Stimulated activated CD4-positive, alpha-beta T cell treated with anti-CD3 and anti-CD28 coated beads, TNF-alpha, amount 100 ng/mL, for 48 hours (primary cell): ENCODE data around the gene MRPL41.
A peak's percentile ranks its signal among the peaks of the same experiment; 100 is the strongest.
"Not testable (repeated sequence)": the region's sequence is repeated elsewhere in the genome, so short reads cannot be mapped to it uniquely, and the experiment has no call there.

Source experiments
- DNase-seq, 3 donors: peaks; one replicate each; pipeline ENCODE4 v3.0.0-alpha.2; 2020; ENCODE audit warnings: low read depth in 3 of 3

MRPL41 gene

DNA sequence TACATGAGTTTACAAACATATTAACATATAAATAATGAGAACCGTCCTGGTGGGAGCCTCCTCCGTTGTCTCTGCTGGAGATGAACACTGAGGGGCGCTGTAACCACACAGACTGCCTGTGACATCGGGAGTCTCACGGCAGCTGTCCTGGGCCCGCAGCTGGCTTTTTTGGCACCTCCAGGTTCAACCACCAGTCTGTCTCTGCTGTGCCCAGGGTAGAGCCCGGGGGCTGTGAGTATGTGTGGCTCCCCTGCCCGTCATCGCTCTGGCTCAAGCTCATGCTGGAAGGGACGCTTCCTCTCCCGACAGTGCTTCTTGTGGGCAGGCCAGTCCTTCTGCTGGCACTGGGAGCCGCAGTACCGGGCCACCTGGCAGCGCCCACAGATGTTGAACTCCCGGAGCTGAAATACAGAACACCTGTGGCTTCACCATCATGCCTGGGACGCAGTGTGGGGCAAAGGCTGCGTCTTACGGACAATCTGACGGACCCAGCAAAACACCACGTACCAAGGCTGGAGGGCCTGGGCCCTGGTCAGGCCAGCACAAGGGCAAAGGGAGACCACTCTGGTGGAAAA, 30.7 kb downstream of the MRPL41 start:
- no peak for DNase-seq

- DNase-seq, result no peak
These were observed 31.7 kb downstream of the MRPL41 start for GRCh38 chr9:137583347-137583746.

GRCh38 chr9:137583957-137584356, 32.3 kb downstream of the MRPL41 start:
- DNase-seq, result no peak

- DNase-seq, result no peak
These were observed 35.2 kb downstream of the MRPL41 start for GRCh38 chr9:137586854-137587253.

DNA sequence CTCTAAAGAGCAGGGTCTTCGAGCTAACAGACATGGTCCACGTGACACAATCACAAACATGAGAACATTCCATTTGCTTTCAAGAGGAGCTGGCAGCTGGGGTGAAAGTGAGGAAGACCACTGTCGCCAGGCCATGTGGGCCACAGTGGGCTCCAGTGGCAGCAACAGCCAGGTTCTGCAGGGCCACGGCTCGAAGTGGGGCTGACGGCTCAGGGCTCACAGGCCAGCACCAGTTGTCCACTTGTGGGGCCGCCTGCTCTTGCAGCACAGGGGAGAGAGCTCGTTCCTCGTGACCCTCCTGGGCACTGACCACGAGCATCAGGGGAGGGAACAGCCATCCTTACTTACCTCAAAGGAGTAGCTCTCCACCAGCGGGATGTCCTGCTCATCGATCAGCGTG, 36.6 kb downstream of the MRPL41 start:
- no peak for DNase-seq

DNA sequence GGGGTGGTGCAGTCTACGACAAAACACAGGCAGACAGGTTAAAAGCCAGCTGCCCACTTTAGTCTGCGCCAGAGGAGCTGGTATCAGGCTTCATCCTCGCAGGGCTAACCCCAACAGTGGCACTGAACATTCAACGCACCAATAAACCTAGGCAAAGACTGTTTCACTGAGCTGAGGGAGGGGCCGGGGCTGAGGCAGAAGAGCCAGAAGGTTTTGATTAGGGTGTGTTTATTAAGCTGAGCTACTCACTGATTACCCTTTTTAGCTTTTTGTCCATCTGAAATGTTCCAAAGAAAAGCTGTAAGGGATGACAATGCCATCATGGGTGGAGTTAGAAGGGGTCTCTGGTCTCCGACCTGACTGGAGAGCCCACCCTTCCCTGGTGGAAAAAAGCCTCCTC, 37.2 kb downstream of the MRPL41 start:
- DNase-seq, result no peak

DNA sequence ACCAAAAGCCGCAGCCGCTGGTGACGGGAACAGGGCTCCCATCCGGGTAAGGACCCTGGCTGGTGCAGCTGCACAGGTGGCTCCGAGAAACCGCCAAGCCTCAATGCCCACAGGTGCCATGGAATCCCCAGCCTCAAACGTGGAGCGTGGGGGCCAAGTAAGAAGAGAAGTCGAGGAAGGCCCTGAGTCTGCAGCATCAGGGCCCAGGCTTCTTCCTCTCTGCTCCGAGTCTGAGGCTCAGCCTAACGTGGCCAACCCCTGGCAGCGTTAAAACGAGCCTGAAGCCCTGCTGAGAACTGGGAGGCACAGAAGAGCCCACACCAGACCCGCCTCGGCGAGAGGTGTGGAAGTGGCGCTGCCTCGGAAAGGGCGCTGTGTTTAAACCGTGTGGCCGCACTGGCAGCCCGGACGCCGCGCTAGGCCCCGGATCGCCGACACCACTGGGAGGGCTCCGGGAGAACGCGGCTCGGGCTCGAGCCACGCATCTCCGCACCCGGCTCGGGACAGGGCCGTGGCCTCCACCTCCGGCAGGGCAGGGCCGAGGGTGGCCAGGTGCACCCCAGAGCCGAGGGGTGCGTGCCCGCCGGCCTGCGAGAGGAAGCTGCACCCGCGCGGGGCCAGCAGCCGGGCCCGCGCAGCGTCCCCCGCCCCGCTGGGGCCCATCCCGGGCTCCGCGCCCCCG, 37.9 kb downstream of the MRPL41 start:
- DNase-seq, result no peak

- no peak for DNase-seq
These were observed 38.4 kb downstream of the MRPL41 start for GRCh38 chr9:137590123-137590468.

DNA sequence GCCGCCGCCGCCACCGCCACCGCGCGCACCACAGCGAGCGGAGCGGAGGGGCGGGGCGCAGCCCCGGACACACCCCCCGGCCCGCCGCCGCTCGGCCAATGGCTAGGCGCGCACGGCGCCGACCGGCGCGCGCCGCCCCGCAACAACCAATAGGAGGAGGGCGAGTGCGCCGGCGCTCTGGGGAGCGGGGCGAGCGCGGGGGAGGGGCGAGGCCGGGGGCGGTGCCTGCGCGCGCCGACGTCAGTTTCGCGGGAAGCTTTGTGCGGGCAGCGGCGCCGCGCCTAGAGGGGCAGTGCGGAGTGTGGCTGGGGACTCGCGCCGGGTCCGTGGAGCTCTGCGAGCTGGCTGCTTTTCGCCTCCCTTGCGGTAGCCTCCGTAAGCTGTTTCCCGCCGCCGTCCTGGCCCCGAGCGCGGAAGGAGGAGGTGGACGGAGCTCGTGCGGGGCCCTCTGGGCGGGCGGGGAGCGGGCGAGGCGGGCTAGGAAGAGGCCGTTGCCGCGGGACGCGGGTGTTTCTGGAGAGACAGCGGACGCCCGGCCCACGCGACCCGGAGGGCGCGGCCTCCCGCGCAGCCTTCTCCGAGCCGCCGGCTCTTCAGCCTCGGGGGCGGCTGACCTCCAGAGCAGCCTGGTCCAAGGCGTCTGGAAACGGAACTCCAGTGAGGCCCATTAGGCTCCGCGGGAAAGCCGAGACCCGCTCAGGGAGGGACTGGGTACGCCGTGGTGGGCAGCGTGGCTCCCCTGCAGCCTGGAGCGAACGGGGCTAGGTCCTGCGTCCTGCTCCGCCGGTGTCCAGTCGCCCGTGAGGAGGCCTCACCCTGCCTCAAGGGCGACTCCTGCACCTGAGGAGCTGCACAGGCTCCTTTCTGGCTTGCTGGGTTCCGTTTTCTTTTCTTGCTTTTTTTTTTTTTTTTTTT, 39.0 kb downstream of the MRPL41 start, which contains the start of gene ZMYND19:
TSS of gene ZMYND19 (minus strand) at position 44 of the 915 bp plus-strand sequence. CDS start 249 bp downstream, outside the sequence.
- peak; percentile 77 to 85 (median 84) for DNase-seq

DNA sequence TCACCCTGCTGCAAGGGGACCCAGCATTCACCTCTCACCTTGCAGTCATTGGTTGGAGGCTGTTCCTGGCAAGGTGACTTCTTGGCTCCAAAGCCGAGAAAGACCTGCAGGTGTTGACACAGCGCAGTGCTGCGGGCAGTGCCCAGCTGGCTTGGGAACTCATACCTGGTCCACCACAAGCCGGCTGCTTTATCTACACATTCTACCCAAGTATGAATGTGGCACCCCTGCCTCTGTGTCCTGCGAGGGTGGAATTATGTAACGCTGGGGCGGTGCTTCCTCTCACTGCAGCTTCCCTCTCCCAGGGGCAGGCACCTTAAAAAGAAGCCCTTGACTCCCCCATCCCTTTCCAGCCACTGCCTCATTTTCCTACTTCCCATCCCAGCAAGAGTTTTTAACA, 41.1 kb downstream of the MRPL41 start:
- no peak for DNase-seq

- DNase-seq, result no peak
These were observed 41.5 kb downstream of the MRPL41 start for GRCh38 chr9:137593176-137593575.

- DNase-seq, result not testable (repeated sequence)
These were observed 44.9 kb downstream of the MRPL41 start for GRCh38 chr9:137596577-137596976.

DNA sequence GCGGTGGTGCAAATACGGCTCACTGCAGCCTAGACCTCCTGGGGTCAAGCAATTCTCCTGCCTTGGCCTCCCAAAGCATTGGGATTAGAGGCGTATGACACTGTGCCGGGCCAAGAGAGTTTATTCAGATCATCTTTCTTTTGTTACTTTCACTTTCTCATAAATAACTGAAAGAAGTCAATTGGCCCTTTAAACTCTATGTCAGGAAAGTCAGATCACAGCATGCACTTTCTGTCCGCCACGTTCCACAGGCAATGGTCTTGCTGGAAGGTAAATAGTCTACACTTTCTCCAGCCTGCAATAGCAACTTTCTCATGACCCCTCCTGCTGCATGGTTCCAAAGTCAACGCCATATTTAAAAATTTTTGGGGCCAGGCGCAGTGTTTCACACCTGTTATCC, 47.3 kb downstream of the MRPL41 start:
- DNase-seq, result no peak
